ENCODE data around the gene PCDHB5.
"Not testable (repeated sequence)": the region's sequence is repeated elsewhere in the genome, so short reads cannot be mapped to it uniquely, and the experiment has no call there.

The PCDHB5 gene

DNA sequence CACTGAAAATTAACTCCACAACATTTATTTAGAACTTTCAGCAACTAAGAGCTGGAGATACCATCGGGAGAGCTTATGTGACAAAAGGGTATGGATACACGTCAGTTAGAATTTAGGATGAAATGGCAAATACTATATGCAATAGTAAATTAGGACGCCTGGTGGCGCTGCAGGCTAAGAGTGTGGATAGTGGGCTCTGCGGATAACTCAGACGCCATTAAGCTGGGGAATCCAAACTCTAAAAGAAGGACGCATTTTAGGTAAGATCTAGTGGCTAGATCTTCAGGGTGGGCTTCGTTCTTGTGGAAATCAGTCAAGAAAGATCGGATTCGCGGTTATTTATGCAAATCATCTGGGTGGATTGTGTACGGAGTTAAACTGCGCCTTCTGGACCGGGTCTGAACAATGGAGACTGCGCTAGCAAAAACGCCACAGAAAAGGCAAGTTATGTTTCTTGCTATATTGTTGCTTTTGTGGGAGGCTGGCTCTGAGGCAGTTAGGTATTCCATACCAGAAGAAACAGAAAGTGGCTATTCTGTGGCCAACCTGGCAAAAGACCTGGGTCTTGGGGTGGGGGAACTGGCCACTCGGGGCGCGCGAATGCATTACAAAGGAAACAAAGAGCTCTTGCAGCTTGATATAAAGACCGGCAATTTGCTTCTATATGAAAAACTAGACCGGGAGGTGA, at the start of gene PCDHB5:
PCDHB5 (plus strand) TSS at position 177 of the 688 bp plus-strand sequence; CDS start at position 406, 229 bp downstream.
- DNase-seq, result no peak

DNA sequence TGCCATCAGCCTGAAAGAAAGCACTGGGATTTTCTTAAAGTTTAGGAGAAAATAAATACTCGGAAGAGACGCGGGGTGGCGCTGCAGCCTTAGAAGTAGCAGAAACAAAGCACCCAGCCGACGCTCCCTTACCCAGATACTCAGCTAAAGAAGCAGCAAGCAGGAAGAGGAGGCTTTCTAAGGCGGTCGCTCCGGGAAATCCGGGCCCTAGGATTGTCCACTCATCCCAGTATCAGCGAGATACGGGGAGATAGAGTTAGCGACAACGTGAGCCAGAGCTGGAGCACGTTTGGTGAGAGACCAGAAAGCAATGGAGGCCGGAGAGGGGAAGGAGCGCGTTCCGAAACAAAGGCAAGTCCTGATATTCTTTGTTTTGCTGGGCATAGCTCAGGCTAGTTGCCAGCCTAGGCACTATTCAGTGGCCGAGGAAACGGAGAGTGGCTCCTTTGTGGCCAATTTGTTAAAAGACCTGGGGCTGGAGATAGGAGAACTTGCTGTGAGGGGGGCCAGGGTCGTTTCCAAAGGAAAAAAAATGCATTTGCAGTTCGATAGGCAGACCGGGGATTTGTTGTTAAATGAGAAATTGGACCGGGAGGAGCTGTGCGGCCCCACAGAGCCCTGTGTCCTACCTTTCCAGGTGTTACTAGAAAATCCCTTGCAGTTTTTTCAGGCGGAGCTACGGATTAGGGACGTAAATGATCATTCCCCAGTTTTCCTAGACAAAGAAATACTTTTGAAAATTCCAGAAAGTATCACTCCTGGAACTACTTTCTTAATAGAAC, 40.3 kb upstream of the PCDHB5 start, which contains the start of gene PCDHB2:
PCDHB2 (plus strand) TSS at position 135 of the 782 bp plus-strand sequence; CDS start at position 311, 176 bp downstream.
- DNase-seq, result no peak

DNA sequence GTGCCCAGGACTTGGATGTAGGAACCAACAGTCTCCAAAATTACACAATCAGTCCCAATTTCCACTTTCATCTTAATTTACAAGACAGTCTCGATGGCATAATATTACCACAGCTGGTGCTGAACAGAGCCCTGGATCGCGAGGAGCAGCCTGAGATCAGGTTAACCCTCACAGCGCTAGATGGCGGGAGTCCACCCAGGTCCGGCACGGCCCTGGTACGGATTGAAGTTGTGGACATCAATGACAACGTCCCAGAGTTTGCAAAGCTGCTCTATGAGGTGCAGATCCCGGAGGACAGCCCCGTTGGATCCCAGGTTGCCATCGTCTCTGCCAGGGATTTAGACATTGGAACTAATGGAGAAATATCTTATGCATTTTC, 39.8 kb upstream of the PCDHB5 start:
- no peak for DNase-seq

DNA sequence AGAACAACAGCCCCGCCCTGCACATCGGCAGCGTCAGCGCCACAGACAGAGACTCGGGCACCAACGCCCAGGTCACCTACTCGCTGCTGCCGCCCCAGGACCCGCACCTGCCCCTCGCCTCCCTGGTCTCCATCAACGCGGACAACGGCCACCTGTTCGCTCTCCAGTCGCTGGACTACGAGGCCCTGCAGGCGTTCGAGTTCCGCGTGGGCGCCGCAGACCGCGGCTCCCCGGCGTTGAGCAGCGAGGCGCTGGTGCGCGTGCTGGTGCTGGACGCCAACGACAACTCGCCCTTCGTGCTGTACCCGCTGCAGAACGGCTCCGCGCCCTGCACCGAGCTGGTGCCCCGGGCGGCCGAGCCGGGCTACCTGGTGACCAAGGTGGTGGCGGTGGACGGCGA, 38.8 kb upstream of the PCDHB5 start:
- DNase-seq, result not testable (repeated sequence)

DNA sequence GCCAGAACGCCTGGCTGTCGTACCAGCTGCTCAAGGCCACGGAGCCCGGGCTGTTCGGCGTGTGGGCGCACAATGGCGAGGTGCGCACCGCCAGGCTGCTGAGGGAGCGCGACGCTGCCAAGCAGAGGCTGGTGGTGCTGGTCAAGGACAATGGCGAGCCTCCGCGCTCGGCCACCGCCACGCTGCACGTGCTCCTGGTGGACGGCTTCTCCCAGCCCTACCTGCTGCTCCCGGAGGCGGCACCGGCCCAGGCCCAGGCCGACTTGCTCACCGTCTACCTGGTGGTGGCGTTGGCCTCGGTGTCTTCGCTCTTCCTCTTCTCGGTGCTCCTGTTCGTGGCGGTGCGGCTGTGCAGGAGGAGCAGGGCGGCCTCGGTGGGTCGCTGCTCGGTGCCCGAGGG, 38.4 kb upstream of the PCDHB5 start:
- not testable (repeated sequence) for DNase-seq

DNA sequence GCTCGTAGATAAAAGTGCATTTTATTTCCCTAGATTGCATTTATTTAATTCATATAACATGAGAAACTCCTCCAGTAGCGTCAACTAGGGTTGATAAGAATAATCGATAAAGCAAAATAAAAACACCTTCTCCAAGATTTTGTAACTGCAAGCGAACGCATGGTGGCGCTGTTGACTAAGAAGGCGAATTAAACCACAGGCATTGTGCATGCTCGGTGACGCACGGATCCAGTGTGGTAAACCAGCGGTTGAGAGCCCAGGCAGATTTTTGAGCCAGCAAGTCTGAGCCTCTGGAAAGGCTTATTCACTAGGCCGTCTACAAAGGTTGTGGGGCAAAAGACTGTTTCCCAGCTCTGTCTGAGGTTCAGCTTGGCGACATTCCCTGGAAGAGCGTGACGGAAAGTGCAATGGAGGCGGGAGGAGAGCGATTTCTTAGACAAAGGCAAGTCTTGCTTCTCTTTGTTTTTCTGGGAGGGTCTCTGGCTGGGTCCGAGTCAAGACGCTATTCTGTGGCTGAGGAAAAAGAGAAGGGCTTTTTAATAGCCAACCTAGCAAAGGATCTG, 34.7 kb upstream of the PCDHB5 start, which contains the start of gene PCDHB3:
PCDHB3 (plus strand) TSS at position 231 of the 563 bp plus-strand sequence; CDS start at position 408, 177 bp downstream.
- DNase-seq, result no peak

DNA sequence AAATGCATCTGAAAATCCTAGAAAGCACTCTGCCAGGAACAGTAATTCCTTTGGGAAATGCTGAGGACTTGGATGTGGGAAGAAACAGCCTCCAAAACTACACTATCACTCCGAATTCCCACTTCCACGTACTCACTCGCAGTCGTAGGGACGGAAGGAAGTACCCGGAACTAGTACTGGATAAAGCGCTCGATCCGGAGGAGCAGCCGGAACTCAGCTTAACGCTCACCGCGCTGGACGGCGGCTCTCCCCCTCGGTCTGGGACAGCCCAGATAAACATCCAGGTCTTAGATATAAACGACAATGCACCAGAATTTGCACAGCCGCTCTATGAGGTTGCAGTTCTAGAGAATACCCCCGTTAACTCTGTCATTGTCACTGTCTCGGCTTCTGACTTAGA, 33.9 kb upstream of the PCDHB5 start:
- no peak for DNase-seq

DNA sequence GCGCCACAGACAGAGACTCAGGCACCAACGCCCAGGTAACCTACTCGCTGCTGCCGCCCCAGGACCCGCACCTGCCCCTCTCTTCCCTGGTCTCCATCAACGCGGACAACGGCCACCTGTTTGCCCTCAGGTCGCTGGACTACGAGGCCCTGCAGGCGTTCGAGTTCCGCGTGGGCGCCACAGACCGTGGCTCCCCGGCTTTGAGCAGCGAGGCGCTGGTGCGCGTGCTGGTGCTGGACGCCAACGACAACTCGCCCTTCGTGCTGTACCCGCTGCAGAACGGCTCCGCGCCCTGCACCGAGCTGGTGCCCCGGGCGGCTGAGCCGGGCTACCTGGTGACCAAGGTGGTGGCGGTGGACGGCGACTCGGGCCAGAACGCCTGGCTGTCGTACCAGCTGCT, 32.9 kb upstream of the PCDHB5 start:
- not testable (repeated sequence) for DNase-seq

DNA sequence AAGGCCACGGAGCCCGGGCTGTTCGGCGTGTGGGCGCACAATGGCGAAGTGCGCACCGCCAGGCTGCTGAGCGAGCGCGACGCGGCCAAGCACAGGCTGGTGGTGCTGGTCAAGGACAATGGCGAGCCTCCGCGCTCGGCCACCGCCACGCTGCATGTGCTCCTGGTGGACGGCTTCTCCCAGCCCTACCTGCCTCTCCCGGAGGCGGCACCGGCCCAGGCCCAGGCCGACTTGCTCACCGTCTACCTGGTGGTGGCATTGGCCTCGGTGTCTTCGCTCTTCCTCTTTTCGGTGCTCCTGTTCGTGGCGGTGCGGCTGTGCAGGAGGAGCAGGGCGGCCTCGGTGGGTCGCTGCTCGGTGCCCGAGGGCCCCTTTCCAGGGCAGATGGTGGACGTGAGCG, 32.5 kb upstream of the PCDHB5 start:
- not testable (repeated sequence) for DNase-seq

DNA sequence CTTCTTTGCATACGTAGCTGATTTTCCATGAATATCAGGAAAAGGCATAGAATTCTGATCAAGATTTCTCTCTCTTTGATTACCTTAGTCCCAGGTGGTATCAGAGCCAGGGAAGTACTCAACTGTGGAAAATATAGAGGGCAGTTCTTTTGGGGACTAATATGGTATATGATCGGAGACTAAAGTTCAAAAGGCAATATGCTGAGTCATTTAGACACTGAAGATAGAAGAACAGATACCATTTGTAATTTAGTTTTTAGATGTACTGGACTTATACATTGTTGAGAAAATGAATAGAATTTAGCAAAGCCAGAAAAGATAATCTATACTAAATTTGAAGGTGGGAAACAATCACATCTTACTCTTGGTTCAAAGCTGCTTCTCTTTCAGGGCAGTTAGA, 29.7 kb upstream of the PCDHB5 start:
- DNase-seq, result no peak

DNA sequence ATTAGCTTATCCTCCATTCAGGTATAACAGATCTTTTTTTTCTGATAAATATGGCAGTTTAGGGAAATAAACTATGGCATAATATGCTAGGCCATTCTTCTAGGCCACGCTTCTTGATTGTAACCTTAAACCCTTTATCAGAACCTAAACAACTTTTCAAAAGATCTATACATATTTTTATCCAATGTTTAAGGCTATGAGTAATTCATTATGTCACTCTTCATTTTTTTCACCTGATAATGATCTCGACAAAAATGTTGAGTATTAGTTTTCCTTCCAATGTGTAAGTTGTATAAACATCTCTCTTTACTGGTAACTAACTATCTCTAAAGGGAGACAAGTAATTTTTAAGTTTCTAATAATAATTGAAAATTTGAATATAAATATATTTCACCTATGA, 15.8 kb upstream of the PCDHB5 start:
- DNase-seq, result no peak

DNA sequence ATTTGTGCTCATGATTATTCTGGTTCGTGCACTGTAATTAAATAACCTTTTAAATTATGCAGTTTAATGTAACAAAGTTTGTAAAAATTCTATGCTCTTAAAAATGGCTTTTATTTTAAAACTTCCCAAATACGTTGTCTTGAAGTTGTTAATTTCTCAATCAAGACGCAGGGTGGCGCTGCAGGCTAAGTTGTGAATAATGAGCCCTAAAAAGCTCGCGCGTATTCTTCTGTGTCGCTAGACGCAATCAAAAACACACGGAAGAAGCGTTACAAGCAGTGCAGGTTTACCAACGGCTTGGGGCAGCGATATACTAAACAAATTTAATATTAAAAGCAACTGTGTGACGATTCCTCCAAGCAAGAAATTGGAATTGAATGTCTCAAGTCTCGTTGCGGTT, 13.4 kb upstream of the PCDHB5 start, which contains the start of gene PCDHB4:
PCDHB4 (plus strand) TSS at position 256 of the 400 bp plus-strand sequence. CDS start 181 bp downstream, outside the sequence.
- DNase-seq, result no peak

DNA sequence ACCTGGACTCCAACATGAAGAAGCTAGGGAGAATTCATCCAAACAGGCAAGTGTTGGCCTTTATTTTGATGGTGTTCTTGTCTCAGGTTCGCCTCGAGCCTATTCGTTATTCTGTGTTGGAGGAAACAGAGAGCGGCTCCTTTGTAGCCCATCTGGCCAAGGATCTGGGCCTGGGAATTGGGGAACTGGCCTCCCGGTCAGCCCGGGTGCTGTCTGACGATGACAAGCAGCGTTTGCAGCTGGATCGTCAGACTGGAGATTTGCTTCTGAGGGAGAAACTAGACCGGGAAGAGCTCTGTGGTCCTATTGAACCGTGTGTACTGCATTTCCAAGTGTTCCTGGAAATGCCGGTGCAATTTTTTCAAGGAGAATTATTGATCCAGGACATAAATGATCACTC, 13.0 kb upstream of the PCDHB5 start:
- no peak for DNase-seq

DNA sequence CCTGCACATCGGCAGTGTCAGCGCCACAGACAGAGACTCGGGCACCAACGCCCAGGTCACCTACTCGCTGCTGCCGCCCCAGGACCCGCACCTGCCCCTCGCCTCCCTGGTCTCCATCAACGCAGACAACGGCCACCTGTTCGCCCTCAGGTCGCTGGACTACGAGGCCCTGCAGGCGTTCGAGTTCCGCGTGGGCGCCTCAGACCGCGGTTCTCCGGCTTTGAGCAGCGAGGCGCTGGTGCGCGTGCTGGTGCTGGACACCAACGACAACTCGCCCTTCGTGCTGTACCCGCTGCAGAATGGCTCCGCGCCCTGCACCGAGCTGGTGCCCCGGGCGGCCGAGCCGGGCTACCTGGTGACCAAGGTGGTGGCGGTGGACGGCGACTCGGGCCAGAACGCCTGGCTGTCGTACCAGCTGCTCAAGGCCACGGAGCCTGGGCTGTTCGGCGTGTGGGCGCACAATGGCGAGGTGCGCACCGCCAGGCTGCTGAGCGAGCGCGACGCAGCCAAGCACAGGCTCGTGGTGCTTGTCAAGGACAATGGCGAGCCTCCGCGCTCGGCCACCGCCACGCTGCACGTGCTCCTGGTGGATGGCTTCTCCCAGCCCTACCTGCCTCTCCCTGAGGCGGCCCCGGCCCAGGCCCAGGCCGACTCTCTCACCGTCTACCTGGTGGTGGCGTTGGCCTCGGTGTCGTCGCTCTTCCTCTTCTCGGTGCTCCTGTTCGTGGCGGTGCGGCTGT, 11.4 kb upstream of the PCDHB5 start:
- DNase-seq, result not testable (repeated sequence)

DNA sequence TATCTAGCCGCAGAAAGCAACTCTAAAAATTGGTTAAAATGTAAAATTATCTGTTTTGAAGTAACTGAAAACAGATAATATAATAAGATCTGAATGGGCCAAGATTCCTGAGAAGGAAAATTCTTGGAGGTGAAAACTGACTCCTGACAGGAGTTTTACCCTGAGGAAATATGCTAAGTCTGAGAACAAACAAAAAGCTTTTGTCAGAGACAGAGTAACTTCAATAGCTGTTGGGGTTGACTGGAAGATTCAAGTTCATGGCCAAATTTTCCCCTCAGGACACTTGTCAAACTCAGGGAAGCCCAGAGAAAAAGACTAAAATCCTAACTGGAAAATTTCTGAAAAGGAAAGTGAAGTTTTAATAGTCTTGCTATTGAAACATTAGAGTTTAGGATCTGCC, 7.7 kb upstream of the PCDHB5 start:
- no peak for DNase-seq

DNA sequence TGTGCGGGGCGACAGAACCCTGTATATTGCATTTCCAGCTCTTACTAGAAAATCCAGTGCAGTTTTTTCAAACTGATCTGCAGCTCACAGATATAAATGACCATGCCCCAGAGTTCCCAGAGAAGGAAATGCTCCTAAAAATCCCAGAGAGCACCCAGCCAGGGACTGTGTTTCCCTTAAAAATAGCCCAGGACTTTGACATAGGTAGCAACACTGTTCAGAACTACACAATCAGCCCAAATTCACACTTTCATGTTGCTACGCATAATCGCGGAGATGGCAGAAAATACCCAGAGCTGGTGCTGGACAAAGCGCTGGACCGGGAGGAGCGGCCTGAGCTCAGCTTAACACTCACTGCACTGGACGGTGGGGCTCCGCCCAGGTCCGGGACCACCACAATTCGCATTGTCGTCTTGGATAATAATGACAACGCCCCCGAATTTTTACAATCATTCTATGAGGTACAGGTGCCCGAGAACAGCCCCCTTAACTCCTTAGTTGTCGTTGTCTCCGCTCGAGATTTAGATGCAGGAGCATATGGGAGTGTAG, 786 bp downstream of the PCDHB5 start:
- DNase-seq, result no peak

DNA sequence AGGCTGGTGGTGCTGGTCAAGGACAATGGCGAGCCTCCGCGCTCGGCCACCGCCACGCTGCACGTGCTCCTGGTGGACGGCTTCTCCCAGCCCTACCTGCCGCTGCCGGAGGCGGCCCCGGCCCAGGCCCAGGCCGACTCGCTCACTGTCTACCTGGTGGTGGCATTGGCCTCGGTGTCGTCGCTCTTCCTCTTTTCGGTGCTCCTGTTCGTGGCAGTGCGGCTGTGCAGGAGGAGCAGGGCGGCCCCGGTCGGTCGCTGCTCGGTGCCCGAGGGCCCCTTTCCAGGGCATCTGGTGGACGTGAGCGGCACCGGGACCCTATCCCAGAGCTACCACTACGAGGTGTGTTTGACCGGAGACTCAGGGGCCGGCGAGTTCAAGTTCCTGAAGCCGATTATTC, 2.3 kb downstream of the PCDHB5 start:
- not testable (repeated sequence) for DNase-seq

DNA sequence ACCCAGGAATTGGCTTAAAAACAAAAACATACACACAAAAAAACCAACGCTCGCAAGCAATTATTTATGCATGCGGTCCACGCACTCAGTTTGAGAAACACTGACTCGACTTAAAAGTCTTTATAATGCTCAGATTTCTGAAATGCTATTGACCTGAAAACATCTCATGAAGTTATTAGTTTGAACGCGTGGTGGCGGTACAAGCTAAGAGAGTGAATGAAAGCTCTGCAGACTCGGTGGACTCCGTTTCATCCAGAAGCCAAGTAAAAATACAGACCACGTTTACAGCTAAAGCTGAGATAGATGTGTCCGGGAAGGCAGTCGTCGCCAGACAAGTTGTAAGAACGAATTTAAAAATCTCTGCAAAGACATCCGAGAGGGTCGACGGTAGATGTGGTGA, 14.8 kb downstream of the PCDHB5 start, which contains the start of gene PCDHB6:
PCDHB6 (plus strand) TSS at position 246 of the 400 bp plus-strand sequence. CDS start 201 bp downstream, outside the sequence.
- DNase-seq, result no peak

DNA sequence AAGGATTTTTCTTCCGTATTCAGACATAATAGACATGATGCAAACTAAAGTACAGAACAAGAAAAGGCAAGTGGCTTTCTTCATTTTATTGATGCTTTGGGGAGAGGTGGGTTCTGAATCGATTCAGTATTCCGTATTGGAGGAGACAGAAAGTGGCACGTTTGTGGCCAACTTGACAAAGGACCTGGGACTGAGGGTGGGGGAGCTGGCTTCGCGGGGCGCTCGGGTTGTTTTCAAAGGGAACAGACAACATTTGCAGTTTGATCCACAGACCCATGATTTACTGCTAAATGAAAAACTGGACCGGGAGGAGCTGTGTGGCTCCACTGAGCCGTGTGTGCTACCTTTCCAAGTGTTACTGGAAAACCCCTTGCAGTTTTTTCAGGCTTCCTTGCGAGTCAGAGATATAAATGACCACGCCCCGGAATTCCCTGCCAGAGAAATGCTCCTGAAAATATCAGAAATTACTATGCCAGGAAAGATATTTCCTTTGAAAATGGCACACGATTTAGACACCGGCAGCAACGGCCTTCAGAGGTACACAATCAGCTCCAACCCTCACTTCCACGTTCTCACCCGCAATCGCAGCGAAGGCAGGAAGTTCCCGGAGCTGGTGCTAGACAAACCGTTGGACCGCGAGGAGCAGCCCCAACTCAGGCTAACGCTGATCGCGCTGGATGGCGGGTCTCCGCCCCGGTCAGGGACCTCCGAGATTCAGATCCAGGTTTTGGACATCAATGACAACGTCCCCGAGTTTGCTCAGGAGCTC, 15.4 kb downstream of the PCDHB5 start:
- no peak for DNase-seq

DNA sequence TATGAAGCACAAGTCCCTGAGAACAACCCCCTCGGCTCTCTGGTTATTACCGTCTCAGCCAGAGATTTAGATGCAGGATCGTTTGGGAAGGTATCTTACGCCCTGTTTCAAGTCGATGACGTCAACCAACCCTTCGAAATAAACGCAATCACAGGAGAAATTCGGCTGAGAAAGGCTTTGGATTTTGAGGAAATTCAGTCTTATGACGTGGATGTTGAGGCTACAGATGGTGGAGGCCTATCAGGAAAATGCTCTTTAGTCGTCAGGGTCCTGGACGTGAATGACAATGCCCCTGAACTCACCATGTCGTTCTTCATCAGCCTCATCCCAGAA, 16.0 kb downstream of the PCDHB5 start:
- no peak for DNase-seq

DNA sequence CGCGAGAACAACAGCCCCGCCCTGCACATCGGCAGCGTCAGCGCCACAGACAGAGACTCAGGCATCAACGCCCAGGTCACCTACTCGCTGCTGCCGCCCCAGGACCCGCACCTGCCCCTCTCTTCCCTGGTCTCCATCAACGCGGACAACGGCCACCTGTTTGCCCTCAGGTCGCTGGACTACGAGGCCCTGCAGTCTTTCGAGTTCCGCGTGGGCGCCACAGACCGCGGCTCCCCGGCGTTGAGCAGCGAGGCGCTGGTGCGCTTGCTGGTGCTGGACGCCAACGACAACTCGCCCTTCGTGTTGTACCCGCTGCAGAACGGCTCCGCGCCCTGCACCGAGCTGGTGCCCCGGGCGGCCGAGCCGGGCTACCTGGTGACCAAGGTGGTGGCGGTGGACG, 16.6 kb downstream of the PCDHB5 start:
- not testable (repeated sequence) for DNase-seq

DNA sequence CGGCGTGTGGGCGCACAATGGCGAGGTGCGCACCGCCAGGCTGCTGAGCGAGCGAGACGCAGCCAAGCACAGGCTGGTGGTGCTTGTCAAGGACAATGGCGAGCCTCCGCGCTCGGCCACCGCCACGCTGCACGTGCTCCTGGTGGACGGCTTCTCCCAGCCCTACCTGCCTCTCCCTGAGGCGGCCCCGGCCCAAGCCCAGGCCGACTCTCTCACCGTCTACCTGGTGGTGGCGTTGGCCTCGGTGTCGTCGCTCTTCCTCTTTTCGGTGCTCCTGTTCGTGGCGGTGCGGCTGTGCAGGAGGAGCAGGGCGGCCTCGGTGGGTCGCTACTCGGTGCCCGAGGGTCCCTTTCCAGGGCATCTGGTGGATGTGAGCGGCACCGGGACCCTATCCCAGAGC, 17.1 kb downstream of the PCDHB5 start:
- not testable (repeated sequence) for DNase-seq
